Muscle layer of colon (tissue), 2 donors: ENCODE data around the gene TLE1.

Experiments used
- H3K27ac ChIP-seq: one replicate; pipeline ENCODE4 v1.7.0; 2013; ENCODE audit warnings: low read depth, mild to moderate bottlenecking, low read length, moderate library complexity
- H3K27me3 ChIP-seq, 2 donors: one replicate each; pipeline ENCODE4 v1.7.0; 2013; ENCODE audit warnings: low read length in 2 of 2, mild to moderate bottlenecking in 2 of 2; ENCODE audit not compliant: insufficient read depth in 2 of 2, control insufficient read depth in 1 of 2
- H3K36me3 ChIP-seq: one replicate; pipeline ENCODE4 v1.7.0; 2013; ENCODE audit warnings: mild to moderate bottlenecking, low read length; ENCODE audit not compliant: insufficient read depth
- H3K4me1 ChIP-seq: one replicate; pipeline ENCODE4 v1.7.0; 2013; ENCODE audit warnings: mild to moderate bottlenecking, low read length; ENCODE audit not compliant: insufficient read depth
- H3K4me3 ChIP-seq, 2 donors: one replicate each; pipeline ENCODE4 v1.7.0; 2013; ENCODE audit warnings: low read length in 2 of 2, low read depth in 1 of 2, mild to moderate bottlenecking in 1 of 2, moderate library complexity in 1 of 2
- H3K9ac ChIP-seq: one replicate; pipeline ENCODE4 v1.7.0; 2013; ENCODE audit warnings: low read length
- H3K9me3 ChIP-seq: one replicate; pipeline ENCODE4 v1.7.0; 2013; ENCODE audit warnings: mild to moderate bottlenecking, low read length
- donor health status: abdominal sarcoma.
- donor health status: Adenocarcinoma of cecum.

The TLE1 gene

GRCh38 chr9:81604306-81605169 lies 84.8 kb downstream of the TLE1 start:
- H3K4me1 ChIP-seq, result peaks cover 31% of the 10 kb centered on the region
- H3K4me3 ChIP-seq, result no peak overlapping the region
- H3K9me3 ChIP-seq, result no peaks in the 10 kb centered on the region
- no peaks in the 10 kb centered on the region for H3K27me3 ChIP-seq
- H3K9ac ChIP-seq, result no peak overlapping the region
- H3K36me3 ChIP-seq, result peaks cover 21% of the 10 kb centered on the region
- no peak overlapping the region for H3K27ac ChIP-seq

DNA sequence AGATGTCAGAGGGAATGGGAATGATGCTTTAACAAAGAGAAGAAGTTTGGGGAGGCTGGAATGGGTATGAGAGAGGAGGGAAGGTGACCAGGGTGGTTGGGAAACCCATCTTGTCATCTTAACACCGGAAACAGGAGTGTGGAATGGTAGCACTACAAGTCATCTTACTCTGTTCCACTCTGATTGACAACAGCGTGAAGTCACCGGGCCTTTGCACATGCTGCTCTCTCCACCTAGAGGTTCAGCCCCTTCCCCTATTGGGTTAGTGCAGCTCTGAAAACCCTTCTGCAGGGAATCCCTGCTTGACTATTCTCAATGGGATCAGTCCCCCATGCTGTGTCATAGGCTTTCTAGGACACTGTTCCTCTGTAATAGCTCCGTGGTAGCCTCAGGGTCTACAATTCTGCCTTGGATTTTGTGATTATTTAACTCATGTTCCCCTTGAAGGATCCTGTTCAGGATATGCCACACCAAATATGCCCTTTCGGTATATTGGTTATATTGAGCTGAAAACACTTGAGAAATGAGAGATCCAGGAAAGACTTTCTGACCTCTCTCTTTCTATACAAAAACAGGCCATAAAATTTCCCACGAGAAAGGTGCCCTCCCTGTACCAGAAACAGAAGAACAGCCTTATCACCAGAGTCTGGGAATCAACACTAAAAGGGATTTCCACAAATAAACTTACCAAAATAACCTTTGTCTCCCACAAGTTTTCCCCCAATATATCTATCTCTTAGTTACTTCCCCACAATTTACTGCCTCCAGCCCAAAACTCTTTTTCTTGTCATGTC lies 86.3 kb downstream of the TLE1 start:
- Histone ChIP-seq H3K27me3 (no peaks in the 10 kb centered on the region), H3K4me1 (peaks cover 37% of the 10 kb centered on the region), H3K9ac (no peak overlapping the region), H3K9me3 (no peaks in the 10 kb centered on the region), H3K36me3 (peaks cover 16% of the 10 kb centered on the region), H3K27ac (no peak overlapping the region), H3K4me3 (no peak overlapping the region)

DNA sequence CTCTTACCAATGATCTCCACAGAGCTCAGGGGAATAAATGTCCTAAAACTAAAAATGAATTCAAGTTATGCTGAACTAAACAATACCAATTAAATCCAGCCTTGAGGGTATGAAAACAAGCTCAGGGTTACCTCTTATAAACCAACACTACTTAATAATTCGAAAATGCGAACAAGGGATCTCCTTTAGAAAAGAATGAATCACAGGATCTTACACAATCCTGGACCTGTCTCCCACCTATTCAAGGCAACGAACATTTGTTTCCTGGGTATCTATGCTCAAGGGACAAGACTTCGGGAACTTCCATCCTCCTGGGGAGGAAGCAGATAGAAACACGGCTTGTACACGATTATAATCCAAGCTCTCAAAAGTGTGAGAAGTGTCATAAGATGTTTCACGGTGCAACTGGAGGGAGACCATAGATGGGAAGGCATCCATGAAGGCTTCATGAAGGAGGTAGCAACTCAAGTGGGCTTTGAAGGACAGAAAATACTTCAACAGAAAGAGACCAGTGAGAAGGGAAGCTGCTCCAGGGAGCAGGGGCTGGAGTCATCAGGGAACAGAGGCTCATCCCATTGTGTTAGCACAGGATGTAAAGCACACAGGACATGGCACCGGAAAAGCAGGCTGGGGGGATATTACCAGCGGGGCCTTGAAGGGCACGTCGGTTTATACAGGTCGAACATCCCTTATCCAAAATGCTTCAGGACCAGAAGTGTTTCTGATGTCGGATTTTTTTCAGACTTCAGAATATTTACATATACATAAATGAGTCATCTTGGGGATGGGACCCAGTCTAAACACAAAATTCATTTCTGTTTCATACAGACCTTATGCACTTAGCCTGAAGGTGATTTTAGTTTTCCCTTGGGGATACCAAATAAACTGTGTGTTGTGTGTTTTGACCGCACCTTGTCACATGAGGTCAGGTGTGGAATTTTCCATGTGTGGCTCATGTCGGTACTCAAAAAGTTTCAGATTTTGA lies 87.4 kb downstream of the TLE1 start:
- Histone ChIP-seq H3K4me1 (peaks cover 37% of the 10 kb centered on the region), H3K27ac (no peak overlapping the region), H3K9ac (no peak overlapping the region), H3K4me3 (no peak overlapping the region), H3K36me3 (peaks cover 13% of the 10 kb centered on the region), H3K9me3 (no peaks in the 10 kb centered on the region), H3K27me3 (no peaks in the 10 kb centered on the region)

DNA sequence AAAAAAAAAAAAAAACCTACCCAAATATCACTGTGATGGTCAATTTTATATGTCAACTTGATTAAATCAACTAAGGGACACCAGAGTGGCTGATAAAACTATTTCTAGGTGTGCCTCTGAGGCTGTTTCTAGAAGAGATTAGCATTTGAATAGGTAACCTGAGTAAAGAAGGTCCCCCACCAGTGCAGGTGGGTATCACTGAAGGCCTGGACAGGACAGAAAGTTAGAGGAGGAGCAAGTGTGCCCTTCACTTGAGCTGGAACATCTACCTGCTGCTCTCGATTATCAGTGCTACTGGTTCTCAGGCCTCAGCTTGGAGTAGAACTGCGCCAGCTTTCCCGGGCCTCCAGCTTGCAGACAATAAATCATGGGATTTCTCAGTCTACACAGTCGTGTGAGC lies 88.7 kb downstream of the TLE1 start:
- Histone ChIP-seq H3K27me3 (no peaks in the 10 kb centered on the region), H3K9me3 (no peaks in the 10 kb centered on the region), H3K4me1 (peaks cover 37% of the 10 kb centered on the region), H3K4me3 (no peak overlapping the region), H3K36me3 (peaks cover 16% of the 10 kb centered on the region), H3K27ac (peak overlapping the region; percentile 43), H3K9ac (no peak overlapping the region)

GRCh38 chr9:81599837-81600236 lies 89.5 kb downstream of the TLE1 start:
- Histone ChIP-seq H3K27me3 (no peaks in the 10 kb centered on the region), H3K27ac (no peak overlapping the region), H3K4me3 (no peak overlapping the region), H3K4me1 (peaks cover 40% of the 10 kb centered on the region), H3K36me3 (peaks cover 16% of the 10 kb centered on the region), H3K9ac (no peak overlapping the region), H3K9me3 (no peaks in the 10 kb centered on the region)

GRCh38 chr9:81598811-81599210 lies 90.5 kb downstream of the TLE1 start:
- peaks cover 43% of the 10 kb centered on the region for H3K4me1 ChIP-seq
- H3K27me3 ChIP-seq, result no peaks in the 10 kb centered on the region
- H3K36me3 ChIP-seq, result peaks cover 16% of the 10 kb centered on the region
- H3K4me3 ChIP-seq, result no peak overlapping the region
- H3K9me3 ChIP-seq, result no peaks in the 10 kb centered on the region
- H3K27ac ChIP-seq, result no peak overlapping the region
- H3K9ac ChIP-seq, result no peak overlapping the region

- Histone ChIP-seq H3K27me3 (no peaks in the 10 kb centered on the region), H3K36me3 (peaks cover 16% of the 10 kb centered on the region), H3K9me3 (no peaks in the 10 kb centered on the region), H3K9ac (no peak overlapping the region), H3K4me3 (no peak overlapping the region), H3K27ac (no peak overlapping the region), H3K4me1 (peaks cover 43% of the 10 kb centered on the region)
These were observed 91.2 kb downstream of the TLE1 start for GRCh38 chr9:81598123-81598497.

- H3K4me3 ChIP-seq, result no peak overlapping the region
- H3K9ac ChIP-seq, result no peak overlapping the region
- H3K9me3 ChIP-seq, result no peaks in the 10 kb centered on the region
- no peak overlapping the region for H3K27ac ChIP-seq
- H3K4me1 ChIP-seq, result peaks cover 43% of the 10 kb centered on the region
- peaks cover 18% of the 10 kb centered on the region for H3K36me3 ChIP-seq
- H3K27me3 ChIP-seq, result no peaks in the 10 kb centered on the region
These were observed 91.8 kb downstream of the TLE1 start for GRCh38 chr9:81597419-81598122.

- no peak overlapping the region for H3K4me3 ChIP-seq
- no peak overlapping the region for H3K27ac ChIP-seq
- H3K27me3 ChIP-seq, result no peaks in the 10 kb centered on the region
- H3K9me3 ChIP-seq, result no peaks in the 10 kb centered on the region
- H3K36me3 ChIP-seq, result peaks cover 14% of the 10 kb centered on the region
- H3K4me1 ChIP-seq, result peaks cover 36% of the 10 kb centered on the region
- no peak overlapping the region for H3K9ac ChIP-seq
These were observed 92.5 kb downstream of the TLE1 start for GRCh38 chr9:81596679-81597418.

DNA sequence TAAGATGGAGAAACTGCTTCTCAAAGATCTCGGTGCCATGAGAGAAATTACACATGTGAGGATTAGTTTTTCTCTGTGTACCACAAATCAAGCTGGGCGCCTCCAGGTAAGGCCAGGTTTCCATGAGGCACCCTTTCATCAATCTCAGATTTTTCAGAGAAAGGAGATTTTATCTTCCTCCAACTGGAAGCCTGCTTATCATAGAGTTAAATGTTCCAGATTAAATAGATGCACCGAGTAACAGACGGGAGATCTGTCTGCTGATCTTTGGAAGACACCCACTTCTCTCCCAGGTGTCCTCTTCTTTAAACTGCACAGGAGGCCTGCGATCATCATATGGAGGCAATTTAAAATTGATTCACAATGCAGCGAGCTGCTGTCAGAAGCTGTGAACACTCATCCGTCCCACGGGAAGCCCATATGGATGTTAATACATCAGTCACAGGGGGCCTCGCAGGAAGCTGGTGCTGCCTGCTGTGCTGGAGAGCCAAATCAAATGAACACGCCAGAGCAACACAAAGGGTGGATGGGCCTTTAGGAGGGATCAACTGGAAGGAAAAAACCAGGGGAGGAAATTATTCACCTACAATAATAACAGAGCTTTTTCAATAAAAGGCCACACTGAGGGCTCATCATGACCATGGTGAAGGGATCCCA lies 93.3 kb downstream of the TLE1 start:
- H3K27ac ChIP-seq, result no peak overlapping the region

More for the DNA sequence above, 93.3 kb downstream of the TLE1 start:
- peaks cover 28% of the 10 kb centered on the region for H3K4me1 ChIP-seq
- no peak overlapping the region for H3K4me3 ChIP-seq
- peaks cover 14% of the 10 kb centered on the region for H3K36me3 ChIP-seq
- no peak overlapping the region for H3K9ac ChIP-seq
- H3K9me3 ChIP-seq, result no peaks in the 10 kb centered on the region
- H3K27me3 ChIP-seq, result no peaks in the 10 kb centered on the region
